Right ventricle myocardium inferior (tissue), 1 donor: ENCODE results near the gene PIP5K1B. TPM values are rescaled to one million over a fixed set of nuclear protein-coding genes. Genes with fewer than 3 reads are reported as not detected.
A peak's percentile ranks its signal among the peaks of the same experiment; 100 is the strongest.

Experiments used
- ATAC-seq: fragments of 200-7000 bp; cut with Tn5 transposase; one replicate; pipeline ENCODE4 v1.9.1; 2020; ENCODE audit warnings: mild to moderate bottlenecking, moderate library complexity
- DNase-seq: peaks from one replicate; pipeline ENCODE4 v3.0.0; 2021; ENCODE audit errors: missing footprints
- intact Hi-C: fragments of 100-400 bp; cut with DNase I; formaldehyde crosslinking; loops from one replicate; pipeline ENCODE4 v1.11.0; 2022
- total RNA-seq: library from RNA; stranded (reverse); fragmentation: NEBNext Ultra II Directional; extraction: Animal tissue kit (Norgen Biotek cat#: 25700); gene quantifications from one replicate; pipeline ENCODE4 v1.2.1, GENCODE V29; 2021
- donor health status: DM: no; HTN: yes; CAD: no; lungs with severe emphysema.

The PIP5K1B gene
- total RNA-seq, 1 donor from 2014 or later, result 60.6 TPM

GRCh38 chr9:68727636-68728035, 22.6 kb downstream of the PIP5K1B start:
- DNase-seq (no peak), ATAC-seq (peak; percentile 65)
- intact Hi-C loops, result loop anchor here (10.0 kb wide), 1 partner anchor 63 kb away; no protein-coding TSS in a partner anchor

DNA sequence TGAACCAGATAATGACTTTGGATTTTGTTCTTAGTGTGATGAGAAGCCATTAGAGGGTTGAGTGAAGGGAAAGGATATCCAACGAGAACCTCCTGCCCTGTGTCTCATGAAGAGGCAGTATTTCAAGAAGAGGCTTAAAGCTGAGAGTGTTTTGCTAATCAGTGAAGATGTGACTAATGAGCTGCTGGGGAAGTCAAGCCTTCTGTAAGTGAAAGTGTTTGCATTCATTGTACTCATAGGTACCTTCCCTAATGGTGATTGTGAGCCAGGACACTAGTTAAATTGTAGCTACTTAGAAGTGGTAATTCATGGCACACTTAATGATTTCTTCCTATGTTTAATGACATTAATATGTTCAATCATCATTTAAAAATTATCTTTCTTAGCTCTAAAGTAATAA, 23.7 kb downstream of the PIP5K1B start:
- DNase-seq (no peak), ATAC-seq (no peak)
- intact Hi-C loops, result loop anchor here (10.0 kb wide), 1 partner anchor 64 kb away; no protein-coding TSS in a partner anchor

- DNase-seq (no peak), ATAC-seq (no peak)
- intact Hi-C loops, result no loop called here
Measured at GRCh38 chr9:68730570-68731235, 25.7 kb downstream of the PIP5K1B start.

DNA sequence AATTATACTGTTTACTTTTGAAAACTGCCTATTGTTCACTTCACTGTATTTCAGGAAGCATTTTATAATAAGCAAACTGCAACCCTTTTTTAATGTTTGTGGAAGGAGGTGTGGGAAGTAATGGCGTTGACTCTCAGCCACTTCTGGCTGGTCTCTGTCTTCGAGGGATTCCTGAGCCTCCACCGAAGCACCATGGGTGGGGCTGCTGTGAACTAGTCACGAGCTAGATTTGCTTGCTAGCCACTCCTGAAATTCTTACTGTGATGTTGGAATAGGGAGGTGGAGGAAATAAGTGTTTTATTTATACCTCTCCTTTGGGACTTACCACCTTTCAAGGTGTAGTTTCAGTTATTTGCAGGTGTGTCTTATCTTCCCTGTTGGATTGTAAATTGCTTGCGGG, 26.8 kb downstream of the PIP5K1B start:
- ATAC-seq, result no peak
- intact Hi-C loops, result no loop called here
- DNase-seq, result no peak

DNA sequence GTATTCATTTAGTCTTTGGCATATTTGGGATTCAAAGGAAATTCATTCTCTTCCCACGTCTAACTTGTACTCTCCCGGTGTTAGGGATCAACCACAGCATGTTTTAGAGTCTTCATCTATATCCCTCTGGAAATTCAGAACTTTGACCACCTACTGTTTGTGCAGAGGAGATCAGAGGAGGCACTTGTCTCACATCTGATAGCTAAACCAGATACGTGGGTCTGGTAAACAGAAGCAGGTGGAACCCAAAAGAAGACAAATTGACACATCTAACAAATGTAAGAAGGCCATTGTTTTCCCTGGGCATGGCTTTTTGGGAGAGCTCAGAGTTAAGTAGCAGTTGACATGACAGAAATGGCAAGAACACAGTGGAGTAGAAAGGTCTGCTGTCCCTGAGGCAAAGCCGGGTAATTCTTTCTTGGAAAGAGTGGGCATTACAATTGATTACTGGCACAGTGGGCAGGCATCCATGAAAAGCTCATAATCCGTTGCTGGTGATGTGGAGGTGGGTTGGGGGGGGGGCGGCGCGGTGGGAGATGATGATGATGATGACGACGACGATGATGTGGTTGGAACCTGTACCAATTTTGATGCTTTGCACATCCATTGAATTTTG, 27.5 kb downstream of the PIP5K1B start:
- no peak for ATAC-seq
- DNase-seq, result no peak
- intact Hi-C loops, result no loop called here

GRCh38 chr9:68733021-68733405, 28.0 kb downstream of the PIP5K1B start:
- intact Hi-C loops, result no loop called here
- DNase-seq, result no peak
- no peak for ATAC-seq

DNA sequence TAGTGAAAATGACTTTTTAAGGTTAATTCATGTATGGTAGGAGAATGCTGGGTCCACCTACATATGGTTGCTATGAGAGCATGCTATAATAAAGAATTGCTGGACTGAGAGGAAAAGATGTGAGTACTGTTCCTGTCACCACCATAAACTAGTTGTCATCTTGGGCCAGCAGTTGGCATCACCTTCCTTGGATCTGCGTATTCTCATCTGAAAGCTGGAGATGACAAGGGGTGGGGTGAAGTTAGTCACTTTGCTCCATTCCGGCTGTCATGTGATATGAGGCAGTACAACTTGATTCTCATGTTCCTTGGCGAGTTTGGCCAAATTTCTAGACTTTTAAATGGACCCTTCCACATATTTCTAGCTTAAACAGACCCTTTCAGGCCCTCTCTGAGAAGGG, 33.3 kb downstream of the PIP5K1B start:
- peak; percentile 88 for ATAC-seq
- intact Hi-C loops, result no loop called here
- DNase-seq, result no peak

GRCh38 chr9:68739621-68740174, 34.7 kb downstream of the PIP5K1B start:
- ATAC-seq, result peak; percentile 62
- no peak for DNase-seq
- intact Hi-C loops, result loop anchor here (2.0 kb wide), 1 partner anchor 33 kb away; no protein-coding TSS in a partner anchor

- ATAC-seq, result no peak
- no peak for DNase-seq
- intact Hi-C loops, result loop anchor here (2.0 kb wide), 1 partner anchor 34 kb away; no protein-coding TSS in a partner anchor
Measured at GRCh38 chr9:68740561-68740960, 35.5 kb downstream of the PIP5K1B start.

GRCh38 chr9:68741234-68741633, 36.2 kb downstream of the PIP5K1B start:
- intact Hi-C loops, result loop anchor here (2.0 kb wide), 1 partner anchor 34 kb away; no protein-coding TSS in a partner anchor
- DNase-seq, result no peak
- ATAC-seq, result peak; percentile 34

DNA sequence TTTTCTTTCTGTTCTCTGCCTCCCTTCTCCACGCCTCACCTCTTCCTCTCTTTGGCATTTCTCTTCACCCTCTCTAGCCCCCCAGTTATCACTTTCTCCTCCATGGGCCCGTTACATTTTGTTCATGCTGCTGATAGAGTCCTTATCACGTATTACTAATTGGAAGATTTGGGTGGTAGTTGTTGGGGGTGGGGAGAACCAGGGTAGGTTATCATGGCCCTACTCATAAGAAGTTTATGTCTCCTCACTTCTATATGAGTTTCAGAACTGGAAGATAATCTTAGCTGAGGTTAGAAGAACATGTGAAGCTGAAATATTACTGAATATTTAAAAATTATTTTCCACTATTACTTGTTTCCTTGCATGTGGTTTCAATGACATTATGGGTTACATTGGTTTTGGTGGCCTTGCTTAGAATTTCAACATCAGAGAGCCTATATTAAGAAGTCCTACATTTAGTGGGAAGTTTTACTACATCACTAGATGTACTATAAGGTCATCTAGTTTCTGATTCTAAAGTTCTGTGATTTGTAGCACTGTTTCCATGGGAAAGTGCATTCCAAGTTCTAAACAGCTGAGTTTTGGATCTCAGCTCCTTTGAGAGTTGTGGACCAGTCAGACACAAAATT, 36.8 kb downstream of the PIP5K1B start:
- no peak for DNase-seq
- intact Hi-C loops, result loop anchor here (2.0 kb wide), 1 partner anchor 35 kb away; no protein-coding TSS in a partner anchor
- ATAC-seq, result no peak

GRCh38 chr9:68742333-68742730, 37.3 kb downstream of the PIP5K1B start:
- no peak for ATAC-seq
- DNase-seq, result no peak
- intact Hi-C loops, result no loop called here

DNA sequence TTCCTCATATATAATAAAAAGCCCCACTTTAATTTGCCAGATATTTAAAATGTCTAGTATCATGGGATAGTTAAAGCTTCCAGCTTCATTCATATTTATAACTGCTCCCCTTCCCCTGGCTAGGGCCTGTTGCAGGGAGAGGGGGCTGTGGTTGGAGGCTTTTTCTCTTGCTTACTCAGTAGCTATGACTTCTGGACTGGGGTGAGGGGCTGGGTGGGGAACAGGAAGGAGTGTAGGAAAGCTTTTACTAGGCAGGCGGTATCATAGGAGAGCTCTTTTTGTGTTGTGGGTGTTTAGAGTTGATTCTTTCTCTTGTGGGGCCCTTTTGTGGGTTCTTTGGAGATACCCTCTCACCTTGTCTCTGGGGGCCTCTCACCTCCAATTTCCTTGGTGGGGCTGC, 39.4 kb downstream of the PIP5K1B start:
- intact Hi-C loops, result no loop called here
- DNase-seq (no peak), ATAC-seq (no peak)

GRCh38 chr9:68746525-68746924, 41.5 kb downstream of the PIP5K1B start:
- peak; percentile 16 for ATAC-seq
- no peak for DNase-seq
- intact Hi-C loops, result no loop called here

DNA sequence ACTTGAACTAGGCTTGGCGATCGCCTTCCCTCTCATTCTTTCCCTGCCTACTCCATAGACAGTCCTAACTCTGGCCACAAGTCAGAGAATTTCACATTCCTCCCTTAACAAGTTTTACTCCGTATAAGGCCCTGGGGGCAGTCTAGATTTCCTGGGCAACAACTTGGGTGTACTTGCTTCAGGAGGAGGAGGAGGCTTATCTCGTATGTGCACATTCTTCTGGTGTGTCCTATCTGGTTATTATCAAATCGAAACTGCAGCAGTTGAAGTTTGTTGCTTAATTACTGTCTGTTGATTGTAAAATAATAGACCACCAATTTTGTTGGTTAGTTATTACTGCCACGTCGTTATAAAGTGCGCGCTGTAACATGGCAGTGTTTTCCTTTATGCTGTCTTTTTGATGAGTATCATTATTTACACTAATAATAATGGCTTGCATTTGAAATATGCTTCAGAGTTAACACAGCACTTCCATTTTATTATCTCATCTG, 42.0 kb downstream of the PIP5K1B start:
- intact Hi-C loops, result no loop called here
- DNase-seq, result no peak
- ATAC-seq, result peak; percentile 24

DNA sequence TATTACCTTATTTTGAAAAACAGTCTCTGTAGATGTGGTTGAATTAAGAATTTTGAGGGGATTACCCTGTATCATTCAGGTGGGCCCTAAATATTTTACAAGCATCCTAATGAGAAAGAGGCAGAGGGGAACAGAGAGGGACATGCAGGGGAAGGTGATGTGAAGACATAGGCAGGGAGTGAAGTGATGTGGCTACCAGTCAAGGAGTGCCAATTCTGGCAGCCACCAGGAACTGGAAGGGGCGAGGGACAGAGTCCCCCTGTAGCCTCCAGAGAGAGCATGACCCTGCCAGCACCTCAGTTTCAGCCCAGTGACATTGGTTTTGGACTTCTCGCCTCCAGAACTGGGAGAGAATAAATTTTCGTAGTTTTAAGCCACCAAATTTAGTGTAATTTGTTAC, 44.1 kb downstream of the PIP5K1B start:
- no peak for DNase-seq
- intact Hi-C loops, result no loop called here
- ATAC-seq, result no peak

GRCh38 chr9:68749579-68750159, 44.6 kb downstream of the PIP5K1B start:
- ATAC-seq (peak; percentile 41), DNase-seq (no peak)
- intact Hi-C loops, result no loop called here

GRCh38 chr9:68750255-68750654, 45.2 kb downstream of the PIP5K1B start:
- DNase-seq (no peak), ATAC-seq (no peak)
- intact Hi-C loops, result no loop called here

GRCh38 chr9:68750786-68751185, 45.7 kb downstream of the PIP5K1B start:
- DNase-seq (no peak), ATAC-seq (no peak)
- intact Hi-C loops, result no loop called here
